GM12878 (cell line): ENCODE data around the gene DPM3. TPM values are rescaled to one million over a fixed set of nuclear protein-coding genes. Genes with fewer than 3 reads are reported as not detected.

ENCODE experiments used
- ATAC-seq: fragments of 200-7000 bp; cut with Tn5 transposase; 3 replicates; pipeline ENCODE4 v1.9.1; 2020; ENCODE audit warnings: mild to moderate bottlenecking, moderate library complexity
- BruUV-seq: library from RNA; stranded (reverse); fragments of 400-500 nt; replicated peaks from 2 replicates; lab custom pipeline; 2021; lab: Mats Ljungman, UMichigan
- CTCF ChIA-PET: fragments of 300-600 bp; sonication (Branson Sonifier 250); formaldehyde crosslinking; extraction: SDS; loops from one replicate; lab custom pipeline; 2021; ENCODE audit warnings: inconsistent platforms; lab: Yijun Ruan, JAX
- POLR2A ChIA-PET: fragments of 350-600 bp; formaldehyde crosslinking; extraction: SDS; loops from one replicate; lab custom pipeline; 2021; ENCODE audit warnings: inconsistent platforms; lab: Charles Lee
- RAD21 ChIA-PET: fragments of 300-600 bp; sonication (Branson Sonifier 250); formaldehyde crosslinking; loops from one replicate; lab custom pipeline; 2023; ENCODE audit warnings: antibody characterized with exemption; ENCODE audit not compliant: unreplicated experiment; lab: Charles Lee
- SMC1A ChIA-PET: fragments of 300-600 bp; sonication (Branson Sonifier 250); formaldehyde crosslinking; loops from one replicate; lab custom pipeline; 2023; ENCODE audit not compliant: unreplicated experiment, uncharacterized antibody; lab: Charles Lee
- DNase-seq: peaks from one replicate; pipeline ENCODE4 v3.0.0-alpha.2; 2011; ENCODE audit warnings: low read depth, low spot score
- FAIRE-seq: peaks from 3 replicates; lab custom pipeline; 2011; peaks lifted over from hg19 to GRCh38; lab: Jason Lieb, UNC
- H2AFZ ChIP-seq: 2 replicates; pipeline ENCODE4 v1.6.0; 2011; ENCODE audit warnings: low read depth, low read length, control low read depth; ENCODE audit not compliant: control insufficient read depth
- H3K27ac ChIP-seq: 2 replicates; pipeline ENCODE4 v1.5.1; 2011; ENCODE audit warnings: control low read depth; ENCODE audit not compliant: control insufficient read depth, insufficient read depth
- H3K27me3 ChIP-seq, 2 experiments: replicated peaks in 1 of 2; 2 replicates each; pipeline versions ENCODE4 v1.6.0 to v1.6.1; 2011; ENCODE audit warnings: low read length in 1 of 2; ENCODE audit not compliant: control insufficient read depth in 2 of 2, insufficient read depth in 2 of 2
- H3K36me3 ChIP-seq, 2 experiments: 2 replicates each; pipeline ENCODE4 v1.5.1; 2011; ENCODE audit warnings: low read length in 1 of 2; ENCODE audit not compliant: control insufficient read depth in 2 of 2, insufficient read depth in 2 of 2
- H3K4me1 ChIP-seq: 2 replicates; pipeline ENCODE4 v1.6.1; 2011; ENCODE audit warnings: mild to moderate bottlenecking, low read length, moderate library complexity, mixed read lengths; ENCODE audit not compliant: control insufficient read depth, insufficient read depth
- H3K4me2 ChIP-seq: 2 replicates; pipeline ENCODE4 v1.6.0; 2011; ENCODE audit warnings: control low read depth; ENCODE audit not compliant: control insufficient read depth, insufficient read depth
- H3K4me3 ChIP-seq: fragments of 200-600 bp; sonication (generic); 2 replicates; pipeline ENCODE4 v1.5.1; 2016
- H3K79me2 ChIP-seq: 2 replicates; pipeline ENCODE4 v1.6.0; 2011; ENCODE audit warnings: low read length; ENCODE audit not compliant: control insufficient read depth, insufficient read depth
- H3K9ac ChIP-seq: 2 replicates; pipeline ENCODE4 v1.8.0; 2011; ENCODE audit warnings: low read length, control low read depth, mixed read lengths; ENCODE audit not compliant: control insufficient read depth, insufficient read depth
- H3K9me3 ChIP-seq: replicated peaks from 3 replicates; pipeline ENCODE4 v1.5.1; 2011; ENCODE audit warnings: mild to moderate bottlenecking, low read length; ENCODE audit not compliant: control insufficient read depth, insufficient read depth
- H4K20me1 ChIP-seq: 2 replicates; pipeline ENCODE4 v1.6.0; 2011; ENCODE audit not compliant: control insufficient read depth, insufficient read depth
- BCL3 ChIP-seq: IDR thresholded peaks from 2 replicates; pipeline ENCODE4 v1.6.1; 2011; ENCODE audit warnings: borderline replicate concordance, low read depth, mild to moderate bottlenecking, moderate library complexity, low read length; ENCODE audit not compliant: insufficient read depth, poor library complexity, severe bottlenecking
- BRCA1 ChIP-seq: IDR thresholded peaks from 2 replicates; pipeline ENCODE4 v1.6.1; 2011; ENCODE audit warnings: low read depth, low read length, improper control_type of control experiment
- CHD1 ChIP-seq: IDR thresholded peaks from 2 replicates; pipeline ENCODE4 v1.6.1; 2012; ENCODE audit warnings: low read depth, low read length, improper control_type of control experiment
- E2F4 ChIP-seq: IDR thresholded peaks from 2 replicates; pipeline ENCODE4 v1.6.1; 2012; ENCODE audit warnings: low read depth, low read length, improper control_type of control experiment
- EGR1 ChIP-seq, 2 experiments: IDR thresholded peaks; 1 replicate in 1 of 2; 2 replicates in 1 of 2; pipeline ENCODE4 v1.6.1; 2011 to 2012; ENCODE audit warnings: low read depth in 2 of 2, low read length in 2 of 2, borderline replicate concordance in 1 of 2, mild to moderate bottlenecking in 1 of 2, moderate library complexity in 1 of 2
- FOXM1 ChIP-seq: IDR thresholded peaks from 2 replicates; pipeline ENCODE4 v1.6.1; 2012; ENCODE audit warnings: low read depth, mild to moderate bottlenecking, inconsistent platforms, low read length, moderate library complexity
- JUNB ChIP-seq: IDR thresholded peaks from 2 replicates; pipeline ENCODE4 v1.6.1; 2016; ENCODE audit warnings: antibody characterized with exemption, mild to moderate bottlenecking
- MLLT1 ChIP-seq: fragments of 450-650 bp; IDR thresholded peaks from 2 replicates; pipeline ENCODE4 v1.6.1; 2016; ENCODE audit warnings: mild to moderate bottlenecking
- MTA2 ChIP-seq: fragments of 450-650 bp; IDR thresholded peaks from 2 replicates; pipeline ENCODE4 v1.6.1; 2016; ENCODE audit warnings: low read depth, mild to moderate bottlenecking, moderate library complexity
- NFYB ChIP-seq: IDR thresholded peaks from 2 replicates; pipeline ENCODE4 v1.6.1; 2011; ENCODE audit warnings: low read depth, mild to moderate bottlenecking, low read length, improper control_type of control experiment, moderate library complexity; ENCODE audit not compliant: insufficient read depth
- SIX5 ChIP-seq: IDR thresholded peaks from 2 replicates; pipeline ENCODE4 v1.6.1; 2011; ENCODE audit warnings: mild to moderate bottlenecking, low read depth, low read length, moderate library complexity; ENCODE audit not compliant: severe bottlenecking
- SMAD1 ChIP-seq: fragments of 450-650 bp; IDR thresholded peaks from 2 replicates; pipeline ENCODE4 v1.6.1; 2018; ENCODE audit warnings: mild to moderate bottlenecking, low read depth; ENCODE audit not compliant: partially characterized antibody
- STAT3 ChIP-seq: IDR thresholded peaks from 2 replicates; pipeline ENCODE4 v1.6.1; 2011; ENCODE audit warnings: low read depth, low read length, improper control_type of control experiment
- WGBS: methylation state at CpG from one replicate; pipeline ENCODE4 v1.1.6; 2016; ENCODE audit warnings: low lambda C conversion rate; ENCODE audit not compliant: insufficient replicate concordance, insufficient coverage; ENCODE audit errors: missing lambda C conversion rate; 5-methylcytosine and 5-hydroxymethylcytosine counted together
- in situ Hi-C: fragments of 300-500 bp; cut with MboI; formaldehyde crosslinking; loops from 9 replicates; pipeline ENCODE4 v1.14.3; 2018; ENCODE audit warnings: mixed read lengths
- intact Hi-C: fragments of 100-400 bp; cut with micrococcal nuclease; formaldehyde crosslinking; loops from one replicate; pipeline ENCODE4 v1.14.2; 2022; ENCODE audit not compliant: unreplicated experiment
- polyA plus RNA-seq, 11 experiments: library from polyadenylated mRNA; depleted of rRNA in 4 of 11; unstranded in 6 of 11; stranded (reverse) in 5 of 11; fragments of >200 nt; fragmentation: Nextera tagmentation in 4 of 11; fragmentation: Illumina TruSeq in 1 of 11; extraction: Ambion mirVana in 4 of 11; extraction: Trizol in 1 of 11; gene quantifications; 1 replicate in 1 of 11; 2 replicates in 10 of 11; pipeline versions ENCODE4 v1.2.1 to v1.2.3, GENCODE V29; 2011 to 2016; ENCODE audit warnings: inconsistent platforms in 2 of 11, missing spikeins in 2 of 11, low read depth in 1 of 11
- total RNA-seq, 4 experiments: library from RNA; depleted of rRNA in 3 of 4; stranded (reverse); fragments of >200 nt in 3 of 4; fragmentation: Illumina TruSeq in 1 of 4; extraction: Trizol in 1 of 4; gene quantifications; 2 replicates each; pipeline versions ENCODE4 v1.2.1 to v1.2.3, GENCODE V29; 2013 to 2021

The DPM3 gene
- total and polyA plus RNA-seq, 10 of the 15 experiments (the other 5 are each of a cell fraction or from before 2014, with no cell fraction given) = 5.9 to 78.7 (median 25.7) TPM

GRCh38 chr1:155125511-155125945, 14.8 kb downstream of the DPM3 start:
- BruUV-seq = no TSS peak
- H3K27me3 ChIP-seq = peaks cover 14 to 24% of the 10 kb centered on the region in 2 experiments
- in situ Hi-C loops = no loop called here
- H3K4me3 ChIP-seq = no peak overlapping the region
- ATAC-seq (no peak), FAIRE-seq (no peak), DNase-seq (no peak)
- H3K4me2 ChIP-seq = no peak overlapping the region
- no peaks in the 10 kb centered on the region for H3K9me3 ChIP-seq
- H3K4me1 ChIP-seq = peaks cover 14% of the 10 kb centered on the region
- intact Hi-C loops = no loop called here
- no peaks in the 10 kb centered on the region for H3K36me3 ChIP-seq
- H3K79me2 ChIP-seq = no peaks in the 10 kb centered on the region
- ChIA-PET RAD21 (interaction anchor here (1.2 kb wide), 1 partner anchor 42 kb away, joined by 3 read pairs; no protein-coding TSS in a partner anchor), POLR2A (interaction anchor here (0.6 to 2.3 kb wide), 3 partner anchors 9 to 33 kb away, joined by 3 to 6 read pairs (median 3); no protein-coding TSS in a partner anchor), CTCF (interaction anchor here (1.7 to 1.9 kb wide), 2 partner anchors 34 to 47 kb away, joined by 5 to 6 read pairs; partner anchors contain the start of gene KRTCAP2), SMC1A (no interaction called here)
- H2AFZ ChIP-seq = no peak overlapping the region
- no peak overlapping the region for H3K9ac ChIP-seq
- WGBS = 19% methylated on average over 11 of the region's 11 CpGs
- no peak overlapping the region for H3K27ac ChIP-seq
- TF ChIP-seq JUNB (no peak), MTA2 (no peak), BRCA1 (no peak), FOXM1 (no peak), CHD1 (no peak), NFYB (no peak), BCL3 (no peak), SIX5 (no peak), SMAD1 (no peak), EGR1 (IDR thresholded peaks at IDR 0.05; ENCODE audit: borderline replicate concordance in 1 of 2, low read depth in 2 of 2, low read length in 2 of 2) (no peak), STAT3 (no peak), MLLT1 (no peak), E2F4 (no peak)
- H4K20me1 ChIP-seq = no peaks in the 10 kb centered on the region
